T-helper 22 cell (primary cell): ENCODE measurements around the gene SERPINB6.
"Not testable (repeated sequence)": the region's sequence is repeated elsewhere in the genome, so short reads cannot be mapped to it uniquely, and the experiment has no call there.

Source experiments
- DNase-seq: peaks from one replicate; pipeline ENCODE4 v3.0.0-alpha.2; 2020; ENCODE audit warnings: low read depth

The SERPINB6 gene

DNA sequence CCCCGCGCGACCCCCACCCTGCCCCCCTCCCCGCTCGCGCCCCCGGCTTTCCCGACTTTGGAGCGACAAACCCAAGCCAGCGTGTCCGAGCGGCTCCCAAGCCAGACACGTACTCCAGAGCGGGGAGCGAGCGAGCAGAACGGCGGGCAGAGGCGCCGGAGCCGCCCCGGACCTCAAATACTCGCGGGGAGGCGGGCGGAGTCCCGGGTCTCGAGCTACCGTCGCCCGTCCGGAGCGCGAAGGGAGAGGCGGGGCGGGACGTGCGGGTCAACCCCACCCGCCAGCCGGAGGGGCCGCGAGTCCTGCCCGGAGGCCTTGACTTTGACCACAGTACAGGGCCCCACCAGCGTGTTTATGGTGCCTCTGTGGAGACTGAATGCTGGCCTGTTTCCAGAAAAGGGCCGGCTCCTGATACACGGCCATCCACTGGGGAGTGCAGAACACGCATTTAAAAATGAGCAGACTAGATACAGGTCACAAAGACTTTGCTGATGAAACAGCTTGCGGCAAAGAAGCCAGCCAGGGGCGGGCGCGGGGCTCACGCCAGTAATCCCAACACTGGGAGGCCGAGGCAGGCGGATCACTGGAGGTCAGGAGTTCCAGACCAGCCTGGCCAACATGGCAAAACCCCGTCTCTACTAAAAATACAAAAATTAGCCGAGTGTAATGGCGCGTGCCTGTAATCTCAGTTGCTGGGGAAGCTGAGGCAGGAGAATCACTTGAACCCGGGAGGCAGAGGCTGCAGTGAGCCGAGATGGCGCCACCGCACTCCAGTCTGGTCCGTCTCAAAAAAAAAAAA is at the start of gene SERPINB6:
Gene SERPINB6 (minus strand): TSS at position 148 of the 799 bp plus-strand sequence. CDS start 12,235 bp downstream, outside the sequence.
- peak; percentile 11 for DNase-seq

DNA sequence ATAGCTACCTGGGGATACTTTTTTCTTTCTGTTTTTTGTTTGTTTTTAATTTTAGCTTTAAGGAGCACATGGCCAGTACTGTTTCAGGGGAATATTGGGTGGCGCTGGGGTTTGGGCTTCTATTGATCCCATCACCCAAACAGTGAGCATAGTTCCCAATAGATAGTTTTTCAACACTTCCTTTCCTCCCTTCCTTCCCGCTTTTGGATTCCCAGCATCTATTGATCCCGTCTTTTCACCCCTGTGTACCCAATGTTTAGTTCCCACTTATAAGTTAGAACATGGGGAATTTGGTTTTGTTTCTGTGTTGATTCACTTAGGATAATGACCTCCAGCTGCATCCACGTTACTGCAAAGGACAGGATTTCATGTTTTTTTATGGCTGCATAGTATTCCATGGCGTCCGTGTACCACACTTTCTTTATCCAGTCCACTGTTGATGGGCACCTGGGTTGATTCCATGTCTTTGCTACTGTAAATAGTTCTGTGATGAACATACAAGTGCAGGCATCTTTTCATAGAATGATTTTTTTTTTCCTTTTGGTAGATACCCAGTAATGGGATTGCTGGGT is 48.5 kb upstream of the SERPINB6 start:
- DNase-seq, result no peak

DNA sequence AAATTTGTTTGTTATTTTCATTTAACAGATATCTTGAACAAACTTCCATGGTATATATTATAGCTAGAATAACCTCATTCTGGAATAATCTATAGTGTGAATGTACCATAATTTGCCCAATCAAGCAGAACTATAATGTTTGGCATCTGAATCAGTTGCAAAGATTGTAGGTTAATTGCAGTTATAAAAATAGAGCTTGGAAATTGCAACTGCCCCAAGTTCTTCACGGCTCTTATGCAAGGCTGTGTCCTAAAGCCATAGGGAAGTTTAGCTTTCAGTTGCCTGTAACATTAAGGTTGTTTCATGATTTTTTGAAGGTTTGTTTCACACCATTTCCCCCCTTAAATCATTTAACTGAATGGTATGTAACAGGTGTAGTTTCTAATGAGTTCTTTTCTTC is 47.7 kb upstream of the SERPINB6 start:
- DNase-seq, result no peak

DNA sequence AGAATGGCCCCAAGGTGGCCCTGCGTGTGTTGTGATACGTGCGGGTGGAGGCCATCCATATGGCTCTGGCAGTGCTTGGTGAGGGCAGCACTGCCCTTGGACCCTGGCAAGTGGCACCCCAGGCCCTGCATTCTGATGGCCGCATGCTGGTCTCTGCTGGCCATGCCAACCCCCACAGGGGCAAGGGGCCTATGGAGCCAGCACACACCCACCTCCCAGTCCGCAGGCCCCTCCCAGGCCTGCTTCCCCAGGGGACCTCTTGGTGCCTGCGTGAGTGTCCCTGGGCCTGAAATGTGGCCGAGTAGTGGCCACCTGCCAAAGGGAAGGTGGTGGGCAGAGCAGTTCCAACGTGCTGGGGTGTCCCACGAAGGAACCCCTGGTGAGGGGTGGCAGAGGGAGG is 45.9 kb upstream of the SERPINB6 start:
- DNase-seq, result no peak

DNA sequence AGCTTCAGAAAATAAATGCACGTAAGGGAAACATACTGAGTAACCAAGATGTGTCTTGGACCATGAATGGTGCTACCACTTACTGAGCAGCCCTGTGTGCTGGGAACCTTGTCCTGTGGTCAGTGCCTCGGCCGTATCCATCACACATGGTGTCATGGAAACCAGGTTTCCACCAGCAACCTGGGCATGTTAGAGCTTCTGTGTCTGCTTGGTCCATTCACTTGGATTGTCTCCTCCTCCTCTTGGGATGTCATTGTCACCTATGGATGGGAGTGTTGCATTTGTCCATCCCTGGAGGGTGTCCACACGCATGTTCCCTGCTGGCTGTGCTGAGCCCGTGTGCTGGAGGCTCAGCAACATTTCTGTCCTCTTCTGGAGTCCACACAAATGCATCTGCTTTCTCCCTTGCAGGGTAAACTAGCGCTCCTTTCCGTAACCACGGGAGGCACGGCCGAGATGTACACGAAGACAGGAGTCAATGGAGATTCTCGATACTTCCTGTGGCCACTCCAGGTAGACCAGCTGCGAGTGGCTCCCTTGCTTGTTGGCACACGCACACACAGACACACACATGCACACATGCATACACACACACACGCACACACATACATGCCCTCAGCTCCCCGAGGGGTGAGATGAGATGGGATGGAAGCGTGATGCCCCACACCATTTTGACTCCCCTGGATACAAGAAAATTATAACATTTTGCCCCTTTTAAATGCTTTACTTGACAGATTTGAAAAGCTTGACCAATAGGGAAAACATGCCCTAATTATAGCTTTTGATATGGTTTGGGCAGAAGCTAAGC is 45.3 kb upstream of the SERPINB6 start:
- no peak for DNase-seq

DNA sequence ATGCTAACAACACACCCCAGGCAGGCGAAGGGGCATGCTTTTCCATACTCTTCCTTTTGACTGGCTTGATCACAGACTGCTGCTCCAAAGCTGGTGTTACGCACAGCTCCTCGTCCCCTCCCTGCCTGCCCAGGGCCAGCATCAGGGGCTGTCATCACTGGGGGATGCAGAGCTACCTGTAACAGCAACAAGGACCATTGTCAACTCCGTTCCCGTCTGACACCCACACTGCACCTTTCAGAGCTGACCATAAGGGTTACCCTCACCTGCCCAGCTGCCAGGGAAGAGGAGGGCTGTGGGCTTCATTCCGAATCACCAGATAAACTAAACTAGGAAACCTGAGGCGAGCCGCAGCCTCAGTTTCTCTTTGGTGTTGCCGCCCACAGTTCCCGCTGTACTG is 43.8 kb upstream of the SERPINB6 start:
- no peak for DNase-seq

DNA sequence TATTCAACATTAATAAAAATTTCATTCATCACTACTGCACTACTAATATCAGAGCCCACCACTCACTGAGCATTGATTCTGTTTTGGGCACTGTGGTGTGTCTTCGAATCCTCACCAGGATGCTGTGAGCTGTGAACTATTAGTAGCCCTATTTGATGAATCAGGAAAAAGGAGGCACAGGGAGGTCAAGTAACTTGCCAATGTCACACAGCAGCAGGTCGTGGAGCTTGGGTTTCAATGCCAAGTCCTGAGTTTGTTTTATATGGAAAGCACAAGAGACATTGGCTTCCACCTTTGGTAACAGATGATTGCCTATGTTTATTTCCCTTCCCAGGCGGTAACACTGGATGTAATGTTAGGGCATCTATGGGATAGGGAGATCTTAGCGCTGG is 43.3 kb upstream of the SERPINB6 start:
- DNase-seq, result no peak

DNA sequence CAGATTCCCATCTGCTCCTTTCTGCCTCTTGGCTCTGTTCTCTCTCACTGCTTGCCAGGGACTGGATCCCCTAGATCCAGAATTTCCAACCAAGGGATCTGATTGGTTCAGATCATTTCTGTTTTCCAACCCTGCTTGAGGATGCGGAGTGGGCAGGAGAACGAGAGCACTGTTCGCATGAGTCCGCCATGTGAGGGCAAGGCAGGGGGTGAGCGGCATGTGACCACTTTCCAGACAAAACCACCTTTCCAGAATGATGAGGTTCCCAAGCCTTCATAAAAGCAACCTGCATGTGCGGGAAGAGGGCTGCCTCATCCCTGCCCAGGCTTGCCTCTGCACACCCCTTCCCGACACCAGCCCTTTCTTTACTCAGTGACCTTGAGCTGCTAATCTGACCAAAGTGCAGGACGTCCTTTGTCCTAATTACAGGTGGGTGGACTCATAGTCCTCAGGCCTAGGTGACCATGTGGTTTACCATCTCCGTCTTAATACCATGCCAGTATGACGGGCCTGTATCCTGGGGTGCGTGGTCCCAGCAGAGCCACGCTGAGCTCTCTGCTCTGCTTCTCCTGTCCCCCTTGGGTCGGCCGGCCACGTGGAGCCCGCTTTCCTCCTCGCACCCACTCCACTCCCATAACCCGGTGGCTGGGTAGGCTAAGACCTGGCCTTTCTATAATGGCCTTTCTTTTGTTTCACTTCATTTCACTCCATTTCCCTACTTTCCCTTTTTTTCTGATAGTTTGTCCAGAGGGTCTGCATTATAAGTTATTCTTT is 42.7 kb upstream of the SERPINB6 start:
- no peak for DNase-seq

DNA sequence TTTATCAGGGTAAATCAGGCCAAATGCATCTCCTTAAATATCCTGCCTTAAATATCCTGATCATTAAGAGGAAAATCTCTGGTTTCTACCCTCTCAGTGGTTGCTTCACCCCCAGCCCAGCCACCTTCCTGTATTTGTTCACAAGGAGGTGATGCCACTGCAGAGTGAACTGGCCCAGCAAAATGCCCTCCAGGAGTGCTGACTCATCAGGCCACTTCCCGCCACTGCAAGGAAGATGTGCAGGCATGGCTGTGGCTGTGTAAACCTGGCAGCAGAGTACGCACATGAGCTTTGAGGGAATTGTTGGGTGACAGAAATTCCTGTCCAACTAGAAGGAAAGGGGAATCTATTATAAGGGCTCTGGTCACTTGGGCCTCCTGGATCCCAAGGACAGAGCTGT is 42.1 kb upstream of the SERPINB6 start:
- no peak for DNase-seq

DNA sequence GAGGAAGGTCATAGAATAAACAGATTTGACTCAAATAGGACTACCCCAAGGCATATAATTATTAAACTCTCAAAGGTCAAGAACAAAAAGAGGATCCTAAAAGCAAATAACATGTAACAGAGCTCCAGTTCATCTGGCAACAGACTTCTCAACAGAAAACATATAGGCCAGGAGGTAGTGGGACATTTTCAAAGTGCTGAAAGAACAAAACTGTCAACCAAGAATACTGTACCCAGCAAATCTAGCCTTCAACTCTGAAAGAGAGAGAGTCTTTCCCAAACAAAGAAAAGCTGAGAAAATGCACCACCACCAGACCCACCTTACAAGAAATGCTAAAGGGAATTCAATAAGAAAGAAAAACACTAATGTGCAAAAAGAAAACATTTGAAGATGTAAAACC is 40.2 kb upstream of the SERPINB6 start:
- DNase-seq, result no peak

DNA sequence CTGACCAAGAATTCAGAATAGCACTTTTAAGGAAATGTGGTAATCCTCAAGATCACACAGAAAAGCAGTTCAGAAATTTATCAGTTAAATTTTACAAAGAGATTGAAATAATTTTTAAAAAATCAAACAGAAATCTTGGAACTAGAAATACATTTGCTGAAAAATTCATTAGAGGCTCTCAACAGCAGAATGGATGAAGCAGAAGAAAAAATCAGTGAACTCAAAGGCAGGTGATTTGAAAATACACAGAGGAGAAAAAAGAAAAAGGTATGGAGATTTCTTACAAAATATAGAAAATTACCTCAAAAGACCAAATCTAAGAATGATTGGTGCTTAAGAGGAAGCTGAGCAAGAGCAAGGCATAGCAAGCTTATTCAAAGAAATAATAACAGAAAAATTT is 39.8 kb upstream of the SERPINB6 start:
- DNase-seq, result no peak

DNA sequence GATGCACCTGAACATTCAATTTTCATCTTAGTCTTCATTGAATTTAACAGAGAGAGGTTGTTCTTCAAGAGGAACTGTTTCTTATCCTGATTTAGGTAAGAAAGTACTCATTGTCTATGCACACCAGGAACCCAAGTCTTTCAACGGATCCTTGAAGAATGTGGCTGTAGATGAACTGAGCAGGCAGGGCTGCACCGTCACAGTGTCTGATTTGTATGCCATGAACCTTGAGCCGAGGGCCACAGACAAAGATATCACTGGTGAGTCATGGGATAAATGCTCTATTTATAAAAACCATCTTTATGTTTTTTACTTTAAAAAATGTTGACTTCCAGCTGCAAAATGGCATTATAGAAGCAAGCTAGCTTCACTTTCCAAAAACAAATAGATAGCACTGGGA is 38.6 kb upstream of the SERPINB6 start:
- no peak for DNase-seq

DNA sequence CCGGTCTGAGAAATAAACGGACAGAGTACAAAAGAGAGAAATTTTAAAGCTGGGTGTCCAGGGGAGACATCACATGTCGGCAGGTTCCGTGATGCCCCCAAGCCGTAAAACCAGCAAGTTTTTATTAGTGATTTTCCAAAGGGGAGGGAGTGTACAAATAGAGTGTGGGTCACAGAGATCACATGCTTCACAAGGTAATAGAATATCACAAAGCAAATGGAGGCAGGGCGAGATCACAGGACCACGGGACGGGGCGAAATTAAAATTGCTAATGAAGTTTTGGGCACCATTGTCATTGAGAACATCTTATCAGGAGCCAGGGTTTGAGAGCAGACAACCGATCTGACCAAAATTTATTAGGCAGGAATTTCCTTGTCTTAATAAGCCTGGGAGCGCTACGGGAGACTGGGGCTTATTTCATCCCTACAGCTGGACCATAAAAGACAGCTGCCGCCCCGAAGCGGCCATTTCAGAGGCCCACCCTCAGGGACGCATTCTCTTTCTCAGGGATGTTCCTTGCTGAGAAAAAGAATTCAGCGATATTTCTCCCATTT is 37.4 kb upstream of the SERPINB6 start:
- DNase-seq, result not testable (repeated sequence)

DNA sequence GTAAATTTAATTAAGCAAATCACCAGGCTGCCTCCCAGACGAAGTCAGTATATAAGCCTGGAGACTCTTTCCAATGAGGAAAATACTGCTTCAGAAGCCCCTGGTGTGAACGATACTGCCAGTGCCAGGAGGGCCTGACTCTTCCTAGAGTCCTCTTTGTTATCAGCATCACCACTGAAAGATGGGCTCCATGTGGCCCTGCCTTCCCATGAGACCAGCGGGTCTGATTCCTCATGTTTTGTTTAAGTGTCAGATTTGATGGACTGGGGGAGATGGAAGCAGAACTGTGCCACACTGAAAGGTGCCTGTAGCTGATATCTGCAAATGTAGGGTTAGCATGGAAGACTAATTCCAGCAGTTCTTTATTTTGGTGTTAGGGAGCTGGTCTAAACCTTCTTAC is 36.2 kb upstream of the SERPINB6 start:
- DNase-seq, result no peak

DNA sequence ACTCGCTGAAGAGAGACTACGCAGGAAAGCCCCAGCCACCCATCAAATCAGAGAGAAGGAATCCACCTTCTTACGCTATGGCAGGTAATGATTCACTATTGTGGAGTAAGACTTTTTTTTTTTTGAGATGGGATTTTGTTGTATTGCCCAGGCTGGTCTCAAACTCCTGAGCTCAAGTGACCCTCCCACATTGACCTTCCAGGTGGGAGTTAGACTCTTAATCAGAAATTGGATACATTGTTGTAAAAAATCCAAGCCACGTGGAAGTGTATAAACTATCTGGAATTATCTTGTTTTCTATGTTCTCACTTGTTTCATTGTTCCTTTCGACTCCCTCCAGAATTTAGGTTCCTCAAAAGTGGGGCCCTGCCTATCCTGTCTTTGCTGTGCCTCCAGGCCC is 35.1 kb upstream of the SERPINB6 start:
- DNase-seq, result no peak

DNA sequence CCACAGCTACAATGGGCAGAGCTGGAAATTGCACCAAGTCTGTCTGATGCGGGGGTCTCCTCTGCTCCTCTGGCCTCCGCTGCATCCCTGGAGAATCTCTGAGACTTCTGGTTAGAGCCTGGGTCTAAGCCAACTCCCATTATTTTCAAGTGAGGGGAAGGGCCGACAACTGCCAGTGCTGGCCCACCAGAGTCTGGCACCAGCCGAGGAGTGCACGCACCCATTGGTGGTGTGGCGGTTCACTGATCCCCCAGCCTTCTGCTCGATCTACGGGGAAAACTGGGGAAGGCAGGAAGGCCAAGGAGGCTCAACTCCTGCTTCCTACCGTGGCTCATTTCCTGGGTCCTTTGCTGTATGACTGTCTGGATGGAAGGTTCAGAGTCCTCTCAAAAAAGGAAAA is 34.5 kb upstream of the SERPINB6 start:
- DNase-seq, result no peak

DNA sequence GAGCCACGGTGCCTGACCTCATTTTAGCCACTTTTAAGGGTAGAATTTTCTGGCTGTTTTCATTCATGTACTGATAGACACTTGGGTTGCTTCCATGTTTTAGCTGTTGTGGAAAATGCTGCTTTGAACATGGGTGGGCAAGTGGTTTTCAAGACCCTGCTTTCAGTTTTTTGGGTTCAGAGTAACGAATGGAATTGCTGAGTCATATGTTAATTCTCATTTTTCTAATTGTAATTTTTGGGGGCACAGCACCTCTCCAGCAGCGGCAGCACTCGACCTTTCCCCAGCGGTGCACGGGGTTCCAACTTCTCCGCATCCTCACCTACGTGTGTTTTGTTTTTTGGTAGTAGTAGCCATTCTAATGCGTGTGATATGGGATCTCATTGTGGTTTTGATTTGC is 33.7 kb upstream of the SERPINB6 start:
- no peak for DNase-seq

DNA sequence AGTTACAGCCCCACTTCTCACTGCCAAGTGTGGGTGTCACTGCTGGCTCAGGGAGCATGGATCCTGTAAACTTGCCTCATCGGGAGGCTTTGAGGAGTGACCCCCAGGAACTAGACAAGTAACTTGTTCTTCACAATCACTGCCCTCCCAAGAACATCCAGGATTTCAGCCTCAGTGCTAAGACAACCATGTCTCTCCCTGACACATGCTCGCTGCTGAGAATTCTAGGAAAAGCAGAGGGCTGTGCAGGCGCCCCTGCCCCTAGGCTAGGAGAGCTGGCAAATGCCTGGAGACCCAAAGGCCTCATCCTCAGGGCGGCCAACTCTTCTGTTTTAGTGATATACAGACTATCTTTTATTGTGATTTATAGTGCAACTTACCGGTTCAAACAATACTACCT is 31.9 kb upstream of the SERPINB6 start:
- not testable (repeated sequence) for DNase-seq

DNA sequence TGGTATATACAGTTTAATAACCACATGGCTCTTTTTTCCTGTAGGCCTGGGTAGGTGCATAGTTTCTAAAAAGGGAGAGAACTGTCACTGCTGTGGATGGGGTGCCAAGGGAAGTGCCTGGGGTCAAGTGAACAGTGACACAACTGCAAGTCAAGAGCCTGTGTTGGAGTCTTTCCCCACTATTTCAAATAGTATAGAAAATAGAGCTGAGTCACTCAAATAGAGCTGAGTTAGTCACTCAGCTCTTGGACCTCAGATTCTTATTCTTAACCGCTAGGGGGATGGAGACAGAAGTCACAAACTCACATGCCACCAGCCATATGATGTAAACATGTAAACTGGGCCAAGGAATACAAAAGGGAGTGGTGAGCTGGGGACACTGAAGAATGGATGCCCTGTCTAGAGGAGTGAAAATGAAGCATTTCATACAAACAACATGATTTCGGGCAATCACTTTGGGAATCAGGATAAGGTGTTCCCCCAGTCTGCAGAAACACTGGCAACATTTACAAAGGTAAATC is 30.5 kb upstream of the SERPINB6 start:
- DNase-seq, result no peak

DNA sequence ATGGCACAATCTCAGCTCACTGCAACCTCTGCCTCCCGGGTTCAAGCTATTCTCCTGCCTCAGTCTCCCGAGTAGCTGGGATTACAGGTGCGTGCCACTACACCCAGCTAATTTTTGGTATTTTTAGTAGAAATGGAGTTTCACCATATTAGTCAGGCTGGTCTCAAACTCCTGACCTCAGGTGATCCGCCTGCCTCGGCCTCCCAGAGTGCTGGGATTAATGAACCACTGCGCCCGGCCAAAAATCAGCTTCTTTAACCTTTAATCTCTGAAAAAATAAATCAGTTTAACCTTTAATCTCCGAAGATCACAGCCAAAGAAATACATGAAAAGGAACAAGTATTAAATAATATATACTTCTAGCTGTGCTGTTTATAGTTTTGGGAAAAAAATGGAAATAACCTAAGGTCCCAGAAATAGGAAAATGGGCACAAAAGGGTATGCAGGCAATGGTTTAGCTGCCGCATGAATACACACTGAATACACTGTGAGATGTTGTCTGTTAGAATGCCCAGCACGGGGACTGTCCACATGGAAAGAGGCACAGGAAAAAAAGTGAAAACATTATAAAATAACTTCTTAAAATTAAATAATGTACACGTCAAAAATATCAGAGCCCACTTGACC is 29.9 kb upstream of the SERPINB6 start:
- no peak for DNase-seq
